ENCODE measurements around the gene ZCCHC24. TPM values are rescaled to one million over a fixed set of nuclear protein-coding genes. Genes with fewer than 3 reads are reported as not detected.

Gene ZCCHC24
- polyA plus RNA-seq, 1 donor, result 19.8 TPM

DNA sequence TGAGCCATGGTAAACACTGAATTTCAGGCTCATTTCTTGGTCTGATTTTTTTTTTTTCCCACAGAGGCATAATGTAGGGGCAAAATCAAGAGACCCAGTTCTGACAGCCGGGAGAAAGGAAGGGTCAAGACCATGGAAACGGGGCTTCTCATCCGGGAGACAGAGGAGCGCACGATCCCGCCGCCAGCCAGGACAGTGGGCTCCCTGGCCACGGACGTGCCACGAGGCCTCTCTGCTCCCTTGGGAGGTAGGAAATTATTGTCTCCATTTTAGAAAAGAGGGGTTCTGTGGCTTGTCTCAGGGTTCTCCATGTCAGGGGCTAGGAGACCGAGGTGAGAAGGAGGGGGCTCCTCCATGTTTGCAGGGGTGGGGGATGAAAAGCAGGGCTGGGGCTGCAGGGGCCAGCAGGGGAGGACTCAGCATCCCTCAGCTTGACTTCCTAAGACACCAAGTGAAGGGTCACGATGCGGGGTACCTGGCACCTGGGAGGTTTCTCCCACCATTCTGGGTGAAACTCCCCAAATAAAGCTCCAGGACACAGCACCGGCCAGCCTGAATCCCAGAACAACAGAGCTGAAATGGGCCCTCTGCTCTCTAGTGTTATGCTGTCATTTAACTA, 60.5 kb downstream of the ZCCHC24 start:
- no peak for DNase-seq

- no peak for DNase-seq
These were observed 61.3 kb downstream of the ZCCHC24 start for GRCh38 chr10:79383974-79384606.

DNA sequence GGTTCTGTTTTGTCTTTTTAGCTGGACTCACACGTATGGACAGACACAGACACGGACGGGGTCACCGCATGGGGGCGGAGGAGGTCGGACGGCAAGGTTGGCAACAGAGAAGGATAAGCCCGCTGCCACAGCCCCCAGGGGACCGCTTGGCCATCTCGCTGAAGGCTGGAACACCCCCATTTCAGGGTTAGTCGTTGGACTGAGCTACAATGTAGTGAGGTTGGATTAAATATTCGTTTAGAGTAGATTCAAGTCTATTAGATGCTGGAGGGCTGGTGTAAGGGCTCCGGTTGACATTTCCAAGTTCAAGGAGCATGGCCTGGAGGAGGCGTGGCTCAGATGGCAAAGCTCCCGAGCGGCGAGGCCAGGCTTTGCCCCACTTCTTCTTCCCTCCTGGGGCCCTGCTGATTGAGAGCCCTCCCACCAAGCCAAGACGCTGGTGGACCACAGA, 62.9 kb downstream of the ZCCHC24 start:
- DNase-seq, result no peak

GRCh38 chr10:79381804-79382221, 63.6 kb downstream of the ZCCHC24 start:
- DNase-seq, result no peak

- DNase-seq, result no peak
These were observed 64.3 kb downstream of the ZCCHC24 start for GRCh38 chr10:79380946-79381721.

DNA sequence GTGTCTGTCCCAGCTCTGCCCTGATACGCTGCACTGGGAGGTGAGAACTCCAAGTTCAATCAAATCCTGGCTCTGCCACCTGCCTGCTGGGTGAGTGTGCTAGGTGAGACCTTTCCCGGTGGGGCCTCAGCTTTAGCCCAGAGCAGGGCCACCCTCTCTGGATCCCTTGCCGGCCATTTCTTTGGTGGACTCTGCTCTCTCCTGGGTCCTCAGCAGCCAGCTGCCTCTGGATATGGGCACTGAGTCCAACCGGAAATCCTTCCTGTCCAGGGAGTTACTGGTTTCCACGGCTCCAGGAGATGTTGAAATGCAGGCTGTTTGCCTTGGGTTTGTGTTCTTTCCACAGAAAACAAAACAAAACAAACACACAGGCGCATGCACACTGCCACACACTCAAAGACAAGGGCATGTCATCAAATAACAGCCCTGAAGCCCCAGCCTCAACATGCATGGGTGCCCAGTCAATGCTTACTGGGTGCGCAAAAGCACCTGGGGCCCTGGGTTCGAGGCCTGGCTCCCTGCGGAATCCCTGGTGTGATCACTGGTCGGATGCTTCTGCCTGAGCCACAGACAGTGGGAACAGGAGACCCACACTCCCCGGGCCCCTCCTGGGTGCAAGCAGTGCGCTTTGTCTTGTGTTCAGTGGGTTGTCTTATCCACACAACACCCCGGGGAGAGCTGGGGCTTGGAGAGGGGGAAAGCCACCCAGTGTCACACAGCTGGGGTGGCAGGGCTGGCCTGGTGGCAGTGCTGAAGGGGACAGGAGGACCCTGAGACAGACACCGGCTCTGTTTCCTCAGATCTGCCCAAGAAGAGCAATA, 65.1 kb downstream of the ZCCHC24 start:
- DNase-seq, result no peak

- no peak for DNase-seq
These were observed 65.8 kb downstream of the ZCCHC24 start for GRCh38 chr10:79379512-79380124.

- no peak for DNase-seq
These were observed 66.5 kb downstream of the ZCCHC24 start for GRCh38 chr10:79378647-79379511.

- DNase-seq, result no peak
These were observed 67.1 kb downstream of the ZCCHC24 start for GRCh38 chr10:79378383-79378646.

DNA sequence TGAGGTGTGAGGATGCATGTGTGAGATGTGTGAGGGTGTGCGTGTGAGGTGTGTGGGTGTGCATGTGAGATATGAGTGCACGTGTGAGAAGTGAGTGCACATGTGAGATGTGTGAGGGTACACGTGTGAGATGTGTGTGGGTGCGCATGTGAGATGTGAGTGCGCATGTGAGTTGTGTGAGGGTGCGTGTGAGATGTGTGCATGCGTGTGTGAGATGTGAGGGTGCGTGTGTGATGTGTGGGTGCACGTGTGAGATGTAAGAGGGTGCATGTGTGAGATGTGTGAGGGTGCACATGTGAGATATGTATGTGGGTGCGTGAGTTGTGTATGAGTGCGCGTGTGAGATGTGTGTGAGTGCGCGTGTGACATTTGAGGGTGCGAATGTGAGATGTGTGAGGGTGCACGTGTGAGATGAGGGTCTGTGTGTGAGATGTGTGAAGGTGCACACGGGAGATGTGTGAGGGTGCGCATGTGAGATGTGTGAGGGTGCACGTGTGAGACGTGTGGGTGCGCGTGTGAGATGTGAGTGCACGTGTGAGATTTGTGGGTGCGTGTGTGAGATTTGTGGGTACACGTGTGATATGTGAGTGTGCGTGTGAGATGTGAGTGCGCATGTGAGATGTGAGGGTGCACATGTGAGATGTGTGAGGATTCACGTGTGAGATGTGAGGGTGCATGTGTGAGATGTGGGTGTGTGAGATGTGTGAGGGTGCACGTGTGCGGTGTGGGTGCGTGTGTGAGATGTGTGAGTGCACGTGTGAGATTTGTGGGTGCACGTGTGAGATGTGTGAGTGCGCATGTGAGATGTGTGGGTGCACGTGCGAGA, 67.7 kb downstream of the ZCCHC24 start:
- DNase-seq, result no peak

DNA sequence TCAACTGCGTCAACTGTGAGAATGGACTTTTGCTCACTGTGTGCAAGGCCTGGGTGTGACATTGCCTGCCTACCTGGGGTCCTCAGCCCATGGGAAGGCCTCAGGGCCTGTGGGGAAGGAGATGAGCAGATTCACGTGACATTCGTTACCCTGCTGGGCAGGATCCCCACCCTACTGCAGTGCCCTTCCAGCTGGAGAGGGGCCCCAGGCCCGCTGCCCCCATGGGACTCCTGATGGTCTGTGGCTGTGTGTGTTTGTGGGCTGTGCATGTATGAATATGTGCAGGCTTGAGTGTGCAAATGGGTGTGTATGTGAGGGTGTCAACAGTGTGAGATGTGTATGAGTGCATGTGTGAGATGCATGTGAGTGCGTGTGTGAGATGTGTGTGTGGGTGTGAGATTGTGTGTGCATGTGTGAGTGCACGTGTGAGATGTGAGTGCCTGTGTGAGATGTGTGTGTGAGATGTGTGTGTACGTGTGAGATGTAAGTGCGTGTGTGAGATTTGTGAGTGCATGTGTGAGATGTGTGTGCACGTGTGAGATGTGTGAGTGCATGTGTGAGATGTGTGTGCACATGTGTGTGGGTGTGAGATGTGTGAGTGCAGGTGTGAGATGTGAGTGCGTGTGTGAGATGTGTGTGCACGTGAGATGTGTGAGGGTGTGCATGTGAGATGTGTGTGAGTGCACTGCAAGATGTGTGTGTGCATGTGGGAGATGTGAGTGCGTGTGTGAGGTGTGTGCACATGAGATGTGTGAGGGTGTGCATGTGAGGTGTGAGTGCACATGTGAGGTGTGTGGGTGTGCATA, 68.5 kb downstream of the ZCCHC24 start:
- DNase-seq, result no peak

DNA sequence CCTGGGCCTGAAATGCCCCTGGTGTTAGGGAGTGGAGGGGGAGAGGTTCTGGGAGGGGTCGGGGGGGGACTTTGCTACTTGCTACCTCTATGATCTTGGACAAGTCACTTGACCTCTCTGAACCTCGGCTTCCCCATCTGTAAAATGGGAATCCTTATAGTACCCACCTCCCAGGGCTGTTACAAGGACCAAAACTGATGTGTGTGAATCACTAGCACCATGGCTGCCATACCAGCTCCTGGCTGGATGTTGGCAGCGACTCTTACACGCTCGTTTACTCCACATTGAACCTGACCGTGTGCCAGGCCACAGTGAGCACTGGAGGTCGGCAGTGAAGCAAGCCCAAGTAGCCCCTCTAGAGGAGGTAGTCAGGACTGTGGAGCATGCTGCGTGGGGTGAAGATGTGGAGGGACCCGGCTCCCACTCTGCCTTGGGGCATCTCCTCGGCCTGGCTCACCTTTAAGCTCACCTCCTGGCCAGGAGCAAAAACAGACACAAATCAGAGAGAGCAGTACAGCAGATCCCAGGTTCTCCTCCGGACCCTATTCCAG, 69.3 kb downstream of the ZCCHC24 start:
- no peak for DNase-seq

DNA sequence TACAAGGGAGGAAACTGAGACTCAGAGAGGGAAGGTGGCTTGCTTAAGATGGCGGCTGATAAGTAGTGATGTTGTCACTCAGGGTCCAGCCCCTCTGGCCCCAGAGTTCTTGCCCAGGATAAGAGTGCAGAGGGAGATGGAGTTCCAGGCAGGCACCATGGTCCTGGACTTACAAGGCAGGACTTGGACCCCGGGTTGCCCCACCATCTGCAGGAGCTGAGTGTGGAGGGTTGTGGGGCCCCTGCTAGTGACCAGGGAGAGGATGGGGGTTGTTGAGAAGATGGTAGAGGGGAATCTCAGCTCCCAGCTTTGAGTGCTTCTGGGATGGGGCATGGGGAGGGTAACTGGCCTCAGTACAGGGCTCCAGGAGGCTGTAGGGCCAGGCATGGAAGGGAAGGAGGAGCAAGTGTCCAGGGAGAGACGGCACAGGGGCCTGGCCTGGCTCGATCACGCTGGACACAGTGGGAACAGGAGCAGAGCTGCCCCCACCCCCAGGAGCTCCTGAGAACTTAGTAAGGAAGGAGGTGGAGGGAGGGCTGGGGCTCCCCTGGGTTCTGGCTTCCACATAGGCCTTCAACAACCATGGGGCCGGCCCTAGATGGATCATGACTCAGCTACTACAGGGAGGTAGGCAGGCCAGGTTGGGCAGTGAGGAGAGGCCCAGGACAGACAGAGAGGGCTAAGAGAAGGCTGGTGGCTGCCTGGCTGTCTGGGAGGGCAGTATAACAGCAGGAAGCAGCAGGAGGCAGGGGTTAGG, 69.9 kb downstream of the ZCCHC24 start:
- DNase-seq, result no peak

DNA sequence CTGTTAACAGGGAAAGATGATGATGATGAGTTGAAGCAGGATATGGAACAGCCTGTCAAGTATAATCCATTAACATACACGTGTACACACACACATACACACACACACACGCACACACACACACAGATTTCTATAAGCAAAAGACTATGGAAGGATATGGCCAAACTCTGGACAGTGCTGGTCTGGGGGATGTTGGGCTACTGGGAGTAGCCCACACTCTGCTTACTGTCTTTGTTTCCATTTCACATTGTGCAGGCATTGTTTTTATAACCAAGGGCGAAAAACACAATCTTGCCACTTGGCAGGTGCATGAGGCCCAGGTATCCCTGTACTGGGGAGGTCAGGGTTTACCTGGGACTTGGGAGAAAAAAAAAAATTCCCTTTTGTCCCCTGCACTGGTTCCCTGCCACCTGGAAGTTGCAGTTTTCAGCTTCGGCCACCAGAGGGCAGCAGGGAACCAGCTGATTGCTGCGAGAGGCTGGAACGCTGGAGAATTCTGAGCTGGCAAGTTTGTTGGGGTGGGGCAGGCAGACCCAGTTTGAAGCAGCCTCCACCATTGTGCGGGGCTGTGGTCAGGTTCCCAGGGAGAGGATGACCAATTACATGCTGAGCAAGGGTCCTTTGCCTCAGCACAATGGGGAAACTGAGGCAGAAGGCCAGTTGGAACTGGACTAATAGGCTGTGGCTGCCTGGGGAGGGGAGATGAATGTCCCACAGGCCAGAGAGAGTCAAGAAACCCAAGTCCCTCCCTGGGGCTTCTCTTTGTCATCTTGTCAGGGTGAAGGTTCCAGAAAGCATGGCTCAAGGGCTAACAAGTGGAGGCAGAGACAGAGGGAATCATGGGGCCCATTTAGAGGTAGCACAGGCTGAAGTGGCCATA, 70.9 kb downstream of the ZCCHC24 start:
- peak; percentile 75 for DNase-seq

DNA sequence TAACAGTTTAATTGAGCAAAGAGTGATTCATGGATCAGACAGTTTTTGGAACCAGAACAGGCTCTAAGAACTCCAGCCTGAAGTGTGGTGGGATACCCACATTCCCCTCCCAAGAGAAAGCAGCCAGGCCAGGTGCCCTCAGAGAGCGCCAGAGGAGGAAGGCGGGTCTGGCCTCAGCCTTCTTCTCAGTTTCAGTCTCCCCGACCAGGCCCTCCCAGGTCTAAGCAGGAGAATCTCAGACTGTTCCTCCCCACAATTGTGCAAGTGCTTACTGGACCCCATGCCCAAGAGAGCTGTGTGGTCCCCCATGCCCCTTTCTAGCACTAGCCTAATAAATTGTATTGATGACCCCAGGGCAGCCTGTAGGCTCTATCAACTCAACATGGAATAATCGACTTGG, 72.6 kb downstream of the ZCCHC24 start:
- no peak for DNase-seq

- DNase-seq, result no peak
These were observed 77.8 kb downstream of the ZCCHC24 start for GRCh38 chr10:79367426-79368189.
